Spleen (tissue), 3 donors: ENCODE results near the gene EIF5B.

Source experiments
- POLR2A ChIP-seq, 3 donors: fragments of 450-650 bp; IDR thresholded peaks; one replicate each; pipeline ENCODE4 v1.5.1; 2017; ENCODE audit warnings: antibody characterized with exemption in 3 of 3, mild to moderate bottlenecking in 1 of 3
- POLR2AphosphoS5 ChIP-seq, 3 donors: sonication (generic); formaldehyde crosslinking; IDR thresholded peaks; one replicate each; pipeline ENCODE4 v1.5.1; 2017; ENCODE audit warnings: antibody characterized with exemption in 3 of 3

DNA sequence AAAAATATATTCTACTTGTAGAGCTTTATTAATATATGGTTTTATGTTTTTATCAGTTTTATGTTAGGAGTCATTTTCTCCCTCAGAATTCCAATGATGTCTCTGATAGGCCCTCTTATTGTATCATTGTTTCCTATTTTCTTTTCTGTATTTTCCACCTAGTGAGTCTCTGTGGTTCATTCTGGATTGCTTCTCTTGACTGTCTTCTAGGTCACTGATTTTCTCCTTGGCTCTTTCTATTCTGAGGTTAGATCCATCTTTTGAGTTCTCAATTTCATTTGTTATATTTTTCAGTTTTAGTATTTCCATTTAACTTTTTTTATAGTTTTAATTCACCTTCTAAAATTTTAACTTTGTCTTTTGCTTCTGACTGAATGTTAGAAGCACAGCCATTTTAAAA lies 37.6 kb downstream of the EIF5B start:
- TF ChIP-seq POLR2A (IDR thresholded peaks at IDR 0.05) (no peak), POLR2AphosphoS5 (IDR thresholded peaks at IDR 0.05) (no peak)
